Upper lobe of left lung (tissue), 6 donors: ENCODE data around the gene MAGOH. TPM values are rescaled to one million over a fixed set of nuclear protein-coding genes. Genes with fewer than 3 reads are reported as not detected.

Experiments
- ATAC-seq, 2 donors: fragments of 200-7000 bp; cut with Tn5 transposase; one replicate each; pipeline ENCODE4 v1.9.1; 2022; ENCODE audit warnings: mild to moderate bottlenecking in 2 of 2, moderate library complexity in 2 of 2; ENCODE audit not compliant: low FRiP score in 2 of 2
- DNase-seq, 2 donors: peaks; one replicate each; pipeline ENCODE4 v3.0.0-alpha.2; 2019 to 2020
- H3K27ac ChIP-seq, 4 donors: fragments of 200-600 bp; sonication (generic); one replicate each; pipeline ENCODE4 v1.5.1; 2016 to 2019
- H3K27me3 ChIP-seq, 4 donors: fragments of 200-600 bp; sonication (generic); one replicate each; pipeline ENCODE4 v1.5.1; 2017 to 2019
- H3K36me3 ChIP-seq, 4 donors: fragments of 200-600 bp; sonication (generic); one replicate each; pipeline ENCODE4 v1.5.1; 2016 to 2019
- H3K4me1 ChIP-seq, 4 donors: fragments of 200-600 bp; sonication (generic); one replicate each; pipeline ENCODE4 v1.5.1; 2018 to 2019
- H3K4me3 ChIP-seq, 4 donors: fragments of 200-600 bp; sonication (generic); one replicate each; pipeline ENCODE4 v1.5.1; 2017 to 2019; ENCODE audit warnings: mild to moderate bottlenecking in 2 of 4, moderate library complexity in 1 of 4
- H3K9me3 ChIP-seq, 4 donors: fragments of 200-600 bp; sonication (generic); one replicate each; pipeline ENCODE4 v1.5.1; 2018 to 2019
- EP300 ChIP-seq, 4 donors: sonication (generic); formaldehyde crosslinking; IDR thresholded peaks; one replicate each; pipeline ENCODE4 v1.5.1; 2017; ENCODE audit warnings: antibody characterized with exemption in 4 of 4, control low read depth in 2 of 4
- POLR2A ChIP-seq, 4 donors: fragments of 450-650 bp; IDR thresholded peaks; one replicate each; pipeline ENCODE4 v1.5.1; 2016 to 2017; ENCODE audit warnings: antibody characterized with exemption in 4 of 4, mild to moderate bottlenecking in 2 of 4
- POLR2AphosphoS5 ChIP-seq, 2 donors: sonication (generic); formaldehyde crosslinking; IDR thresholded peaks; one replicate each; pipeline ENCODE4 v1.5.1; 2017; ENCODE audit warnings: antibody characterized with exemption in 2 of 2
- WGBS, 2 donors: methylation state at CpG; one replicate each; pipeline ENCODE4 v1.1.5; 2017 to 2018; 5-methylcytosine and 5-hydroxymethylcytosine counted together
- total RNA-seq, 6 donors: library from RNA; depleted of rRNA in 4 of 6; stranded (reverse); fragments of >200 nt in 4 of 6; gene quantifications; one replicate each; pipeline versions ENCODE4 v1.1.0 to v1.2.1, GENCODE V29; 2016 to 2021
- TF ChIP-seq, protein P1 (sequence below), 6 experiments: fragments of 450-650 bp in 4 of 6; fragments of 200-600 bp in 2 of 6; sonication (generic) in 2 of 6; IDR thresholded peaks; one replicate each; pipeline ENCODE4 v1.5.1; 2016 to 2019; ENCODE audit warnings: antibody characterized with exemption in 6 of 6
- donor health status: DM: no; HTN: no; CAD: no; lungs with moderate emphysema.
- donor health status: DM: no; HTN: yes; CAD: no; lungs with severe emphysema.

Gene MAGOH
- total RNA-seq, 6 donors from 2014 or later = 18.6 to 49.8 (median 33.8) TPM

DNA sequence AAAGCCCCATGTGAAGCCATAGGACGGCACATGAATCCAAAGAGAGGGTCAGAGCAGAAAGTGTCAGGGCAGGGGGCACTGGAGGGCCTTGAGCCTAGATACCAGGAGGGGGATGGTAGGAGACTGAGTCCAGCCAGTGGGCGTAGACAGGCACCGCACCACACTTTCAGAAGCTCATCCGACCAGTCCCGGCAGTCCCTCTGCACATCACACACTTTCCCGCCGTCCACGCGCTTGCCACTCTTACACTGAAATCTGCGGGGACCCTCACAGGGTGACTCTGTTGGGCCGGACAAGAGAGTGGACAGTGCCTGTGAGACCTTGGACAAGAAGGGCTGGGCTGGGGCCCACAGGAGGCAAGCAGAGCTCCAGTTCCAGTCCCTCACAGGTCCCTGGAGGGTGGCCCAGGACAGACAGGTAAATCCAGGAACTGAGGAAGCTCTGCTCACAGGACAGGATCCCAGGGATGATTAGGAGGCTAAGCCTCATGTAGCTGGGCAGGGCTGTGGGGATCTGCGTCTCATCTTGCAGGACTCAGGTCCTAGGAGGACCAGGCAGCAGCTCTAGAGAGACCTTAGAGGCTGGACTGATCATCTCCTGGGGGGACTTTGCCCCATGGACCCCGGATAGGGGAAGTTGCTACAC is 36.3 kb upstream of the MAGOH start:
- Histone ChIP-seq H3K4me3 (no peak overlapping the region), H3K9me3 (no peaks in the 10 kb centered on the region), H3K27me3 (no peaks in the 10 kb centered on the region), H3K27ac (no peak overlapping the region), H3K36me3 (no peaks in the 10 kb centered on the region), H3K4me1 (no peaks in the 10 kb centered on the region)
- WGBS, 2 donors = 90% methylated on average over 12 to 13 of the region's 13 CpGs
- TF ChIP-seq POLR2AphosphoS5 (IDR thresholded peaks at IDR 0.05) = no peak
- no peak for TF ChIP-seq EP300 (IDR thresholded peaks at IDR 0.05)
- TF ChIP-seq, protein P1, sequence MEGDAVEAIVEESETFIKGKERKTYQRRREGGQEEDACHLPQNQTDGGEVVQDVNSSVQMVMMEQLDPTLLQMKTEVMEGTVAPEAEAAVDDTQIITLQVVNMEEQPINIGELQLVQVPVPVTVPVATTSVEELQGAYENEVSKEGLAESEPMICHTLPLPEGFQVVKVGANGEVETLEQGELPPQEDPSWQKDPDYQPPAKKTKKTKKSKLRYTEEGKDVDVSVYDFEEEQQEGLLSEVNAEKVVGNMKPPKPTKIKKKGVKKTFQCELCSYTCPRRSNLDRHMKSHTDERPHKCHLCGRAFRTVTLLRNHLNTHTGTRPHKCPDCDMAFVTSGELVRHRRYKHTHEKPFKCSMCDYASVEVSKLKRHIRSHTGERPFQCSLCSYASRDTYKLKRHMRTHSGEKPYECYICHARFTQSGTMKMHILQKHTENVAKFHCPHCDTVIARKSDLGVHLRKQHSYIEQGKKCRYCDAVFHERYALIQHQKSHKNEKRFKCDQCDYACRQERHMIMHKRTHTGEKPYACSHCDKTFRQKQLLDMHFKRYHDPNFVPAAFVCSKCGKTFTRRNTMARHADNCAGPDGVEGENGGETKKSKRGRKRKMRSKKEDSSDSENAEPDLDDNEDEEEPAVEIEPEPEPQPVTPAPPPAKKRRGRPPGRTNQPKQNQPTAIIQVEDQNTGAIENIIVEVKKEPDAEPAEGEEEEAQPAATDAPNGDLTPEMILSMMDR (IDR thresholded peaks at IDR 0.05) = no peak
- TF ChIP-seq POLR2A (IDR thresholded peaks at IDR 0.05) = no peak
- ATAC-seq = no peak
- peak in 1 of 2 donors; percentile 25 for DNase-seq

DNA sequence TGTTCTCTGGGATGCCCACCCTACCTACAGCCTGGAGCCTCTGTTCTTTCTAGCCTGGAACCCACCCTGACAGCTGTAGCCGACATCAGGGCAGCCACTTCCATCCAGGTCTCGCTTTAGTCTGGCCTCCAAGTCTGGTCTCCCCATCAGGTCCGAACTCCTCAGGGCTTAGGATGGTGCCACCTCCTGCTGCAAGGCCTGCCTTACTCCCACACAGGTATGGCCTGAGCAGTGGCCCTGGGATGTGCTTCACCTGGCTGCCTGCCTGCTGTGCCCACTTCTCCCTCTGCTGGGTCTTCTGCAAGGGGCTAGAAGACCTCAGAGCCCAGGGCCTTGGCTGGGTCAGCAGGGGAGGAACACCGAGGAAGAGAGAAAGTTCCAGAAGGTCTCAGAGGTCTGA is 35.7 kb upstream of the MAGOH start:
- no peaks in the 10 kb centered on the region for H3K36me3 ChIP-seq
- H3K27ac ChIP-seq = no peak overlapping the region
- no peaks in the 10 kb centered on the region for H3K27me3 ChIP-seq
- 90 to 100% methylated on average over 4 of the region's 4 CpGs for WGBS, 2 donors
- H3K4me3 ChIP-seq = no peak overlapping the region
- H3K9me3 ChIP-seq = no peaks in the 10 kb centered on the region
- TF ChIP-seq POLR2A (IDR thresholded peaks at IDR 0.05) = no peak
- TF ChIP-seq, protein P1 (IDR thresholded peaks at IDR 0.05) = no peak
- TF ChIP-seq EP300 (IDR thresholded peaks at IDR 0.05) = no peak
- no peak for TF ChIP-seq POLR2AphosphoS5 (IDR thresholded peaks at IDR 0.05)
- H3K4me1 ChIP-seq = no peaks in the 10 kb centered on the region
- ATAC-seq (no peak), DNase-seq (no peak)

DNA sequence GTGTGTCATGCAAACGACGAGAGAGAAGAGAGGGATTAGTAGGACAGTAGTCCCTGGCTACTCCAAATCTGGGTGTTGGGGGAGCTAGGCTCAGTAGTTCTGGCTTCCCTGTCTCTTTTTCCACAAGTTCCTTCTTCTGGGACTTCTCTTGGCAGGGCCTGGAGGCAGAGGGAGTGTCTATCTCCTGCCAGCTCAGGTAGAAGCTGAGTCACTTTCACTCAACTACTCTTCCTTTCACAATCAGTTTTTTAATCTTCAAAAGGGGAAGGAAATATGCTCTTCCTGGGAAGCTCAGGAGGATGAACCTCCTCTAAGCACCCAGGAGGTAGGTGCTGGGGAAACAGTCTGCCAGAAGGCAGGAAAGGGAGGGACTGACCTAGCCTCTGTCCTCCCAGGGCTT is 35.2 kb upstream of the MAGOH start:
- DNase-seq = no peak
- Histone ChIP-seq H3K27ac (no peak overlapping the region), H3K4me1 (no peaks in the 10 kb centered on the region), H3K36me3 (no peaks in the 10 kb centered on the region), H3K4me3 (no peak overlapping the region), H3K27me3 (no peaks in the 10 kb centered on the region), H3K9me3 (no peaks in the 10 kb centered on the region)
- no peak for ATAC-seq
- no peak for TF ChIP-seq POLR2A (IDR thresholded peaks at IDR 0.05)
- no peak for TF ChIP-seq EP300 (IDR thresholded peaks at IDR 0.05)
- no peak for TF ChIP-seq POLR2AphosphoS5 (IDR thresholded peaks at IDR 0.05)
- TF ChIP-seq, protein P1 (IDR thresholded peaks at IDR 0.05) = no peak
- WGBS, 2 donors = 69 to 86% methylated on average over 2 of the region's 2 CpGs

GRCh38 chr1:53272349-53272748 is 34.0 kb upstream of the MAGOH start:
- no peaks in the 10 kb centered on the region for H3K4me1 ChIP-seq
- no peaks in the 10 kb centered on the region for H3K36me3 ChIP-seq
- no peaks in the 10 kb centered on the region for H3K9me3 ChIP-seq
- DNase-seq (peak in 1 of 2 donors; percentile 24), ATAC-seq (no peak)
- no peak overlapping the region for H3K4me3 ChIP-seq
- H3K27me3 ChIP-seq = no peaks in the 10 kb centered on the region
- TF ChIP-seq, protein P1 (IDR thresholded peaks at IDR 0.05) = no peak
- TF ChIP-seq POLR2A (IDR thresholded peaks at IDR 0.05) = no peak
- no peak for TF ChIP-seq EP300 (IDR thresholded peaks at IDR 0.05)
- TF ChIP-seq POLR2AphosphoS5 (IDR thresholded peaks at IDR 0.05) = no peak
- H3K27ac ChIP-seq = no peak overlapping the region
- WGBS, 2 donors = 88 to 97% methylated on average over 3 to 4 of the region's 4 CpGs
